HG03039 (cell line): Measurements from ENCODE around the gene AGBL5.

Source experiments
- ATAC-seq: cut with Tn5 transposase; IDR thresholded peaks from one replicate; pipeline ENCODE4 v1.9.1; 2021; ENCODE audit warnings: mild to moderate bottlenecking, moderate library complexity; ENCODE audit not compliant: unreplicated experiment

The AGBL5 gene

GRCh38 chr2:27050996-27051901 lies at the start of gene AGBL5:
AGBL5 (plus strand) TSS chr2:27051668; CDS start chr2:27052959, 1,291 bp downstream.
- ATAC-seq = peak; percentile 59

- no peak for ATAC-seq
These were observed 49.5 kb upstream of the AGBL5 start for GRCh38 chr2:27001950-27002349.

- no peak for ATAC-seq
These were observed 48.5 kb upstream of the AGBL5 start for GRCh38 chr2:27003007-27003406.

- no peak for ATAC-seq
These were observed 47.6 kb upstream of the AGBL5 start for GRCh38 chr2:27003857-27004256.

- no peak for ATAC-seq
These were observed 44.7 kb upstream of the AGBL5 start for GRCh38 chr2:27006602-27007415.

GRCh38 chr2:27007416-27008374 lies 43.8 kb upstream of the AGBL5 start:
- ATAC-seq = no peak

- ATAC-seq = no peak
These were observed 42.8 kb upstream of the AGBL5 start for GRCh38 chr2:27008678-27009077.

GRCh38 chr2:27009083-27009482 lies 42.4 kb upstream of the AGBL5 start:
- ATAC-seq = no peak

GRCh38 chr2:27009716-27010115 lies 41.8 kb upstream of the AGBL5 start:
- no peak for ATAC-seq

GRCh38 chr2:27010139-27010538 lies 41.3 kb upstream of the AGBL5 start:
- no peak for ATAC-seq

- no peak for ATAC-seq
These were observed 37.7 kb upstream of the AGBL5 start for GRCh38 chr2:27013738-27014137.

GRCh38 chr2:27014771-27015433 lies 36.6 kb upstream of the AGBL5 start:
- no peak for ATAC-seq

GRCh38 chr2:27016801-27017325 lies 34.6 kb upstream of the AGBL5 start:
- no peak for ATAC-seq

GRCh38 chr2:27018142-27018541 lies 33.3 kb upstream of the AGBL5 start:
- ATAC-seq = no peak

GRCh38 chr2:27019459-27019858 lies 32.0 kb upstream of the AGBL5 start:
- ATAC-seq = no peak

GRCh38 chr2:27019931-27020855 lies 31.3 kb upstream of the AGBL5 start:
- ATAC-seq = no peak

GRCh38 chr2:27021253-27022049 lies 30.0 kb upstream of the AGBL5 start:
- no peak for ATAC-seq

GRCh38 chr2:27023740-27024139 lies 27.7 kb upstream of the AGBL5 start:
- no peak for ATAC-seq
